ENCODE results near the gene ENDOU. TPM values are rescaled to one million over a fixed set of nuclear protein-coding genes. Genes with fewer than 3 reads are reported as not detected.

ENDOU gene
- polyA plus RNA-seq, 3 donors from 2014 or later = not detected

- Mint-ChIP-seq H3K36me3 (peaks cover 0 to 6% (median 4%) of the 10 kb centered on the region in 3 donors), H3K27ac (peak overlapping the region in 1 of 6 donors; percentile 34), H3K27me3 (ENCODE audit: low read depth in 3 of 3) (peaks cover 2 to 6% (median 2%) of the 10 kb centered on the region in 3 donors), H3K4me1 (peaks cover 10 to 12% of the 10 kb centered on the region in 2 donors), H3K4me3 (no peak overlapping the region), H3K9me3 (no peaks in the 10 kb centered on the region)
- no peak for DNase-seq
Measured at GRCh38 chr12:47715877-47716548, 9.3 kb downstream of the ENDOU start.

GRCh38 chr12:47715393-47715876, 9.9 kb downstream of the ENDOU start:
- DNase-seq = peak; percentile 68 to 79 (median 71)
- H3K36me3 Mint-ChIP-seq = peaks cover 0 to 6% (median 4%) of the 10 kb centered on the region in 3 donors
- H3K27ac Mint-ChIP-seq = peak overlapping the region in 3 of 6 donors; percentile 9 to 45 (median 24)
- peaks cover 2 to 6% (median 2%) of the 10 kb centered on the region in 3 donors for H3K27me3 Mint-ChIP-seq (ENCODE audit: low read depth in 3 of 3)
- no peaks in the 10 kb centered on the region for H3K9me3 Mint-ChIP-seq
- H3K4me3 Mint-ChIP-seq = no peak overlapping the region
- peaks cover 5 to 7% of the 10 kb centered on the region in 2 donors for H3K4me1 Mint-ChIP-seq

GRCh38 chr12:47714826-47715386, 10.4 kb downstream of the ENDOU start:
- no peak overlapping the region for H3K4me3 Mint-ChIP-seq
- H3K27me3 Mint-ChIP-seq (ENCODE audit: low read depth in 3 of 3) = peaks cover 2 to 6% (median 2%) of the 10 kb centered on the region in 3 donors
- DNase-seq = no peak
- peak overlapping the region in 3 of 6 donors; percentile 9 to 45 (median 24) for H3K27ac Mint-ChIP-seq
- peaks cover 0 to 5% (median 4%) of the 10 kb centered on the region in 3 donors for H3K36me3 Mint-ChIP-seq
- no peaks in the 10 kb centered on the region for H3K9me3 Mint-ChIP-seq
- H3K4me1 Mint-ChIP-seq = peaks cover 7% of the 10 kb centered on the region in 2 donors

- Mint-ChIP-seq H3K4me3 (no peak overlapping the region), H3K27me3 (ENCODE audit: low read depth in 3 of 3) (peaks cover 2 to 10% (median 2%) of the 10 kb centered on the region in 3 donors), H3K9me3 (no peaks in the 10 kb centered on the region), H3K27ac (no peak overlapping the region), H3K36me3 (no peaks in the 10 kb centered on the region), H3K4me1 (peaks cover 22 to 34% of the 10 kb centered on the region in 2 donors)
- no peak for DNase-seq
Measured at GRCh38 chr12:47712171-47712570, 13.1 kb downstream of the ENDOU start.

- Mint-ChIP-seq H3K36me3 (no peaks in the 10 kb centered on the region), H3K4me3 (no peak overlapping the region), H3K27me3 (ENCODE audit: low read depth in 3 of 3) (peaks cover 3 to 10% (median 4%) of the 10 kb centered on the region in 3 donors), H3K9me3 (no peaks in the 10 kb centered on the region), H3K27ac (no peak overlapping the region), H3K4me1 (peaks cover 28 to 41% of the 10 kb centered on the region in 2 donors)
- no peak for DNase-seq
Measured at GRCh38 chr12:47711448-47711847, 13.8 kb downstream of the ENDOU start.

- DNase-seq = no peak
- peaks cover 30 to 42% of the 10 kb centered on the region in 2 donors for H3K4me1 Mint-ChIP-seq
- H3K9me3 Mint-ChIP-seq = no peaks in the 10 kb centered on the region
- no peak overlapping the region for H3K4me3 Mint-ChIP-seq
- H3K27me3 Mint-ChIP-seq (ENCODE audit: low read depth in 3 of 3) = peaks cover 8 to 15% (median 11%) of the 10 kb centered on the region in 3 donors
- peak overlapping the region in 1 of 6 donors; percentile 55 for H3K27ac Mint-ChIP-seq
- H3K36me3 Mint-ChIP-seq = no peaks in the 10 kb centered on the region
Measured at GRCh38 chr12:47710278-47710677, 15.0 kb downstream of the ENDOU start.

- Mint-ChIP-seq H3K4me1 (peaks cover 34 to 46% of the 10 kb centered on the region in 2 donors), H3K27me3 (ENCODE audit: low read depth in 3 of 3) (peaks cover 9 to 20% (median 11%) of the 10 kb centered on the region in 3 donors), H3K4me3 (peak overlapping the region in 2 of 5 donors; percentile 7 to 34), H3K27ac (peak overlapping the region in 5 of 6 donors; percentile 41 to 78 (median 75)), H3K9me3 (no peaks in the 10 kb centered on the region), H3K36me3 (no peaks in the 10 kb centered on the region)
- no peak for DNase-seq
Measured at GRCh38 chr12:47709671-47710070, 15.6 kb downstream of the ENDOU start.

- Mint-ChIP-seq H3K27me3 (ENCODE audit: low read depth in 3 of 3) (peaks cover 9 to 20% (median 11%) of the 10 kb centered on the region in 3 donors), H3K4me1 (peaks cover 35 to 49% of the 10 kb centered on the region in 2 donors), H3K27ac (peak overlapping the region; percentile 41 to 92 (median 76)), H3K4me3 (peak overlapping the region in 2 of 5 donors; percentile 7 to 34), H3K36me3 (no peaks in the 10 kb centered on the region), H3K9me3 (no peaks in the 10 kb centered on the region)
- DNase-seq = no peak
Measured at GRCh38 chr12:47709237-47709636, 16.1 kb downstream of the ENDOU start.

- Mint-ChIP-seq H3K27ac (peak overlapping the region; percentile 29 to 92 (median 82)), H3K4me3 (peak overlapping the region in 3 of 5 donors; percentile 31 to 50 (median 37)), H3K27me3 (ENCODE audit: low read depth in 3 of 3) (peaks cover 9 to 24% (median 11%) of the 10 kb centered on the region in 3 donors), H3K9me3 (no peaks in the 10 kb centered on the region), H3K4me1 (peaks cover 45 to 61% of the 10 kb centered on the region in 2 donors), H3K36me3 (no peaks in the 10 kb centered on the region)
- no peak for DNase-seq
Measured at GRCh38 chr12:47707905-47708543, 17.3 kb downstream of the ENDOU start.

GRCh38 chr12:47707355-47707754, 17.9 kb downstream of the ENDOU start:
- H3K27ac Mint-ChIP-seq = peak overlapping the region; percentile 80 to 92 (median 83)
- no peaks in the 10 kb centered on the region for H3K9me3 Mint-ChIP-seq
- H3K36me3 Mint-ChIP-seq = no peaks in the 10 kb centered on the region

GRCh38 chr12:47705566-47706425, 19.5 kb downstream of the ENDOU start, which contains the start of gene RPAP3:
TSS of gene RPAP3 (minus strand) at chr12:47706030. CDS start at chr12:47702840, 3,190 bp downstream.
- peak within 1 kb of the TSS; percentile 85 to 95 (median 93) for H3K4me3 Mint-ChIP-seq
- peaks cover 45 to 63% of the 10 kb centered on the region in 2 donors for H3K4me1 Mint-ChIP-seq
- no peaks in the 10 kb centered on the region for H3K9me3 Mint-ChIP-seq
- DNase-seq = peak; percentile 94 to 95 (median 95)
- peaks cover 0 to 2% (median under 1%) of the 10 kb centered on the region in 3 donors for H3K36me3 Mint-ChIP-seq
- H3K27me3 Mint-ChIP-seq (ENCODE audit: low read depth in 3 of 3) = peaks cover 9 to 24% (median 11%) of the 10 kb centered on the region in 3 donors
- H3K27ac Mint-ChIP-seq = peak within 1 kb of the TSS; percentile 89 to 100 (median 94)

More at GRCh38 chr12:47707355-47707754, 17.9 kb downstream of the ENDOU start:
- no peak for DNase-seq
- Mint-ChIP-seq H3K27me3 (ENCODE audit: low read depth in 3 of 3) (peaks cover 9 to 24% (median 11%) of the 10 kb centered on the region in 3 donors), H3K4me3 (peak overlapping the region in 4 of 5 donors; percentile 50 to 75 (median 64)), H3K4me1 (peaks cover 45 to 61% of the 10 kb centered on the region in 2 donors)

- Mint-ChIP-seq H3K9me3 (no peaks in the 10 kb centered on the region), H3K4me3 (peak overlapping the region; percentile 85 to 95 (median 93)), H3K36me3 (peaks cover 0 to 6% (median 6%) of the 10 kb centered on the region in 3 donors), H3K4me1 (peaks cover 45 to 65% of the 10 kb centered on the region in 2 donors), H3K27ac (peak overlapping the region; percentile 84 to 94 (median 92)), H3K27me3 (ENCODE audit: low read depth in 3 of 3) (peaks cover 9 to 24% (median 11%) of the 10 kb centered on the region in 3 donors)
- no peak for DNase-seq
Measured at GRCh38 chr12:47705229-47705565, 20.1 kb downstream of the ENDOU start.

GRCh38 chr12:47704719-47705118, 20.6 kb downstream of the ENDOU start:
- DNase-seq = no peak
- peaks cover 44 to 61% of the 10 kb centered on the region in 2 donors for H3K4me1 Mint-ChIP-seq
- peaks cover 9 to 24% (median 11%) of the 10 kb centered on the region in 3 donors for H3K27me3 Mint-ChIP-seq (ENCODE audit: low read depth in 3 of 3)
- H3K4me3 Mint-ChIP-seq = peak overlapping the region; percentile 85 to 95 (median 93)
- peak overlapping the region; percentile 84 to 94 (median 92) for H3K27ac Mint-ChIP-seq
- H3K9me3 Mint-ChIP-seq = no peaks in the 10 kb centered on the region
- peaks cover 3 to 6% (median 6%) of the 10 kb centered on the region in 3 donors for H3K36me3 Mint-ChIP-seq
